Measurements from ENCODE around the gene GDA.
A peak's percentile ranks its signal among the peaks of the same experiment; 100 is the strongest.
"Not testable (repeated sequence)": the region's sequence is repeated elsewhere in the genome, so short reads cannot be mapped to it uniquely, and the experiment has no call there.

The GDA gene

DNA sequence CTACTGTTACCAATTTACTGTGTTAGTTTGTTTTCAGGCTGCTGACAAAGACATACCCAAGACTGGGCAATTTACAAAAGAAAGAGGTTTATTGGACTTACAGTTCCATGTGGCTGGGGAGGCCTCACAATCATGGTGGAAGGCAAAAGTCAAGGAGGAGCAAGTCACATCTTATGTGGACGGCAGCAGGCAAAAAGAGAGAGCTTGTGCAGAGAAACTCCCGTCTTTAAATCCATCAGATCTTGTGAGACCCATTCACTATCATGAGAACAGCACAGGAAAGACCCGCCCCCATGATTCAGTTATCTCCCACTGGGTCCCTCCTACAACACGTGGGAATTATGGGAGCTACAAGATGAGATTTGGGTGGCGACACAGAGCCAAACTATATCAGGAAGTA lies 142.3 kb downstream of the GDA start:
- not testable (repeated sequence) for DNase-seq

GRCh38 chr9:72292256-72292682 lies 143.0 kb downstream of the GDA start:
- no peak for DNase-seq

- DNase-seq: peak; percentile 71
These were observed 143.8 kb downstream of the GDA start for GRCh38 chr9:72292874-72293607.

- DNase-seq: no peak
These were observed 145.7 kb downstream of the GDA start for GRCh38 chr9:72294936-72295335.

- no peak for DNase-seq
These were observed 148.3 kb downstream of the GDA start for GRCh38 chr9:72297516-72297915.

DNA sequence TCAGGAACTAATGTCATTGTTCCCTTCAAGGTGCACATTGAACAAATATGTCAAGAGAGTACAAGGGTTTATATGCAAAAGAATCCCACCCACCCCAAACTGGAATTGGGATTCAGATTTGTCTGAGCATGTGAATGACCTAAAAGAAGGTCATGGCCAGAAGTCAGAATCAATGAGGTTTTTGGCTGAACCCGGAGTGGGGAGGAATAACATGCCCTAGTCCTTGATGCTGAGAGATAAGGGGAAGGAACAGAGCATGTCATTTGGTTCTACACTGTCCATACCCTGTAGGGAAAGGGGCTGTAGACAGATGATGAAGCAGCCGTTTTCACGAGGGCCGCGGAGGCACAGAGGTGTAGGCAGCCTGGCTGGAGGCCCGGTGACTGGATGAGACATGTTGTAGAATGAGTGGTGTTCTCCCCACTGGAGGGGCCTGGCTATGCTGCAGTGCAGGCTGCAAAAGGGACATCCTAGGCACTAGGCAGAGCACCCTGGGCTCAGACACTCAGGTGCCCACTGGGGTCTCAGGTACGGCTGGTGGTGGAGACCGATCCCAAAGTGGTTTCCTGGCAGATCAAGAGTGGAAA lies 149.9 kb downstream of the GDA start:
- no peak for DNase-seq

GRCh38 chr9:72300873-72301272 lies 151.6 kb downstream of the GDA start:
- no peak for DNase-seq

Measured in DMS79 (cell line).